IMR-90 (cell line): ENCODE data around the gene MUCL1. TPM values are rescaled to one million over a fixed set of nuclear protein-coding genes. Genes with fewer than 3 reads are reported as not detected.

Source experiments
- ATAC-seq: fragments of 200-7000 bp; cut with Tn5 transposase; 2 replicates; pipeline ENCODE4 v1.9.1; 2020; ENCODE audit warnings: low read depth, mild to moderate bottlenecking, moderate library complexity
- BruUV-seq: library from RNA; stranded (reverse); fragments of 400-500 nt; replicated peaks from 2 replicates; lab custom pipeline; 2021; lab: Mats Ljungman, UMichigan
- CTCF ChIA-PET: fragments of 300-600 bp; formaldehyde crosslinking; extraction: SDS; loops from one replicate; lab custom pipeline; 2021; ENCODE audit warnings: antibody characterized with exemption; lab: Yijun Ruan, JAX
- POLR2A ChIA-PET: fragments of 300-600 bp; sonication (Branson Sonifier 250); formaldehyde crosslinking; loops from one replicate; lab custom pipeline; 2022; ENCODE audit warnings: antibody characterized with exemption; ENCODE audit not compliant: unreplicated experiment; lab: Charles Lee
- DNase-seq: peaks from one replicate; pipeline ENCODE4 v3.0.0; 2013
- H2AFZ ChIP-seq: replicated peaks from 2 replicates; pipeline ENCODE3; 2013; ENCODE audit warnings: low read length, mild to moderate bottlenecking; ENCODE audit not compliant: poor library complexity
- H2AK5ac ChIP-seq: 2 replicates; pipeline ENCODE4 v1.6.1; 2013; ENCODE audit warnings: low read depth, low read length, inconsistent platforms
- H2AK9ac ChIP-seq: replicated peaks from 2 replicates; pipeline ENCODE3; 2013; ENCODE audit warnings: mild to moderate bottlenecking, low read depth, low read length, moderate library complexity; ENCODE audit not compliant: poor library complexity
- H2BK120ac ChIP-seq: 2 replicates; pipeline ENCODE4 v1.6.1; 2013; ENCODE audit warnings: low read depth, low read length, inconsistent platforms
- H2BK15ac ChIP-seq: 3 replicates; pipeline ENCODE4 v1.6.1; 2013; ENCODE audit warnings: low read depth, low read length, inconsistent platforms
- H2BK20ac ChIP-seq: 2 replicates; pipeline ENCODE4 v1.6.1; 2013; ENCODE audit warnings: low read depth, mild to moderate bottlenecking, inconsistent platforms, low read length, moderate library complexity
- H2BK5ac ChIP-seq: 2 replicates; pipeline ENCODE4 v1.6.1; 2013; ENCODE audit warnings: mild to moderate bottlenecking, low read depth, low read length, inconsistent platforms; ENCODE audit not compliant: poor library complexity, severe bottlenecking
- H3K14ac ChIP-seq: replicated peaks from 2 replicates; pipeline ENCODE4 v1.6.1; 2013; ENCODE audit warnings: low read depth, low read length, inconsistent platforms
- H3K18ac ChIP-seq: 2 replicates; pipeline ENCODE4 v1.6.1; 2013; ENCODE audit warnings: low read depth, low read length, control low read depth
- H3K23ac ChIP-seq: 2 replicates; pipeline ENCODE4 v1.6.1; 2013; ENCODE audit warnings: low read depth, low read length, inconsistent platforms
- H3K27ac ChIP-seq: 2 replicates; pipeline ENCODE4 v1.5.1; 2013; ENCODE audit warnings: mild to moderate bottlenecking, control low read depth, low read length; ENCODE audit not compliant: insufficient read depth
- H3K27me3 ChIP-seq: 2 replicates; pipeline ENCODE4 v1.6.1; 2013; ENCODE audit warnings: low read length; ENCODE audit not compliant: control insufficient read depth, insufficient read depth
- H3K36me3 ChIP-seq: 2 replicates; pipeline ENCODE4 v1.6.1; 2013; ENCODE audit warnings: low read length, mixed read lengths; ENCODE audit not compliant: control insufficient read depth, insufficient read depth
- H3K4ac ChIP-seq: 2 replicates; pipeline ENCODE4 v1.6.1; 2013; ENCODE audit warnings: low read depth, low read length, inconsistent platforms
- H3K4me1 ChIP-seq: 2 replicates; pipeline ENCODE4 v1.6.1; 2013; ENCODE audit warnings: low read length, mixed read lengths; ENCODE audit not compliant: control insufficient read depth, insufficient read depth
- H3K4me2 ChIP-seq: 2 replicates; pipeline ENCODE4 v1.6.1; 2013; ENCODE audit warnings: low read depth, mild to moderate bottlenecking, control low read depth, low read length, moderate library complexity
- H3K4me3 ChIP-seq: 2 replicates; pipeline ENCODE4 v1.5.1; 2013; ENCODE audit warnings: low read depth, mild to moderate bottlenecking, control low read depth, low read length, moderate library complexity; ENCODE audit not compliant: insufficient read depth
- H3K56ac ChIP-seq: 2 replicates; pipeline ENCODE4 v1.6.1; 2013; ENCODE audit warnings: low read length, inconsistent platforms; ENCODE audit not compliant: insufficient read depth; ENCODE audit errors: extremely low read depth
- H3K79me1 ChIP-seq, 2 experiments: 2 replicates each; pipeline ENCODE4 v1.6.1; 2013; ENCODE audit warnings: low read length in 2 of 2, inconsistent platforms in 1 of 2, low read depth in 1 of 2
- H3K9ac ChIP-seq: 2 replicates; pipeline ENCODE4 v1.6.1; 2013; ENCODE audit warnings: low read depth, low read length, control low read depth
- H3K9me1 ChIP-seq: 2 replicates; pipeline ENCODE4 v1.6.1; 2013; ENCODE audit warnings: low read length, inconsistent platforms; ENCODE audit not compliant: insufficient read depth
- H3K9me3 ChIP-seq: 2 replicates; pipeline ENCODE4 v1.6.1; 2013; ENCODE audit warnings: low read length; ENCODE audit not compliant: control insufficient read depth, insufficient read depth
- H4K20me1 ChIP-seq: 2 replicates; pipeline ENCODE4 v1.6.1; 2013; ENCODE audit warnings: low read length, inconsistent platforms; ENCODE audit not compliant: insufficient read depth
- H4K5ac ChIP-seq: 2 replicates; pipeline ENCODE4 v1.6.1; 2013; ENCODE audit warnings: mild to moderate bottlenecking, low read depth, low read length, control low read depth
- H4K8ac ChIP-seq, 2 experiments: 2 replicates each; pipeline ENCODE4 v1.6.1; 2013; ENCODE audit warnings: low read depth in 2 of 2, low read length in 2 of 2, control low read depth in 1 of 2, inconsistent platforms in 1 of 2
- H4K91ac ChIP-seq: 2 replicates; pipeline ENCODE4 v1.6.1; 2013; ENCODE audit warnings: low read depth, low read length, inconsistent platforms; ENCODE audit not compliant: insufficient read depth
- BHLHE40 ChIP-seq: fragments of 150-350 bp; IDR thresholded peaks from 2 replicates; pipeline ENCODE4 v1.6.1; 2016; ENCODE audit warnings: mild to moderate bottlenecking, low read depth, low read length
- CEBPB ChIP-seq: IDR thresholded peaks from 2 replicates; pipeline ENCODE4 v1.6.1; 2012; ENCODE audit warnings: low read depth, low read length, improper control_type of control experiment
- CHD1 ChIP-seq: IDR thresholded peaks from 2 replicates; pipeline ENCODE4 v1.6.1; 2012; ENCODE audit warnings: low read depth, low read length, improper control_type of control experiment
- FOS ChIP-seq: fragments of 150-350 bp; IDR thresholded peaks from 2 replicates; pipeline ENCODE4 v1.6.1; 2016; ENCODE audit warnings: low read depth, low read length
- MAFK ChIP-seq: IDR thresholded peaks from 2 replicates; pipeline ENCODE4 v1.6.1; 2012; ENCODE audit warnings: low read depth, low read length, improper control_type of control experiment
- MAZ ChIP-seq: IDR thresholded peaks from 2 replicates; pipeline ENCODE4 v1.6.1; 2012; ENCODE audit warnings: low read depth, mild to moderate bottlenecking, low read length, improper control_type of control experiment, moderate library complexity, borderline replicate concordance
- MXI1 ChIP-seq: IDR thresholded peaks from 2 replicates; pipeline ENCODE4 v1.6.1; 2012; ENCODE audit warnings: low read depth, mild to moderate bottlenecking, low read length, moderate library complexity, borderline replicate concordance
- NFE2L2 ChIP-seq: fragments of 150-350 bp; IDR thresholded peaks from 2 replicates; pipeline ENCODE4 v1.6.1; 2016; ENCODE audit warnings: low read depth, mild to moderate bottlenecking, low read length
- POLR2A ChIP-seq: IDR thresholded peaks from 2 replicates; pipeline ENCODE4 v1.6.1; 2012; ENCODE audit warnings: mild to moderate bottlenecking, low read depth, low read length
- RCOR1 ChIP-seq: IDR thresholded peaks from 2 replicates; pipeline ENCODE4 v1.6.1; 2012; ENCODE audit warnings: mild to moderate bottlenecking, low read length, improper control_type of control experiment; ENCODE audit not compliant: insufficient replicate concordance
- RFX5 ChIP-seq: IDR thresholded peaks from 2 replicates; pipeline ENCODE4 v1.8.0; 2012; ENCODE audit warnings: low read depth, mild to moderate bottlenecking, low read length, moderate library complexity
- WGBS, 2 experiments: methylation state at CpG; one replicate each; pipeline versions ENCODE4 v1.1.5 to v1.1.7; 2013; ENCODE audit warnings: missing lambda C conversion rate in 2 of 2; ENCODE audit not compliant: insufficient read length in 1 of 2; ENCODE audit errors: extremely low coverage in 2 of 2; 5-methylcytosine and 5-hydroxymethylcytosine counted together
- dilution Hi-C: fragments of 300-500 bp; cut with HindIII; formaldehyde crosslinking; loops from one replicate; pipeline ENCODE4 v1.14.3; 2018; ENCODE audit warnings: low sequenced_read_pairs; ENCODE audit not compliant: unreplicated experiment
- in situ Hi-C: fragments of 300-500 bp; cut with MboI; formaldehyde crosslinking; loops from 3 replicates; pipeline ENCODE4 v1.14.3; 2019; ENCODE audit warnings: low sequenced_read_pairs, inconsistent platforms, mixed read lengths
- intact Hi-C: fragments of 100-400 bp; cut with micrococcal nuclease; formaldehyde crosslinking; loops from 2 replicates; pipeline ENCODE4 v1.10.0; 2022
- polyA plus RNA-seq, 3 experiments: library from polyadenylated mRNA; depleted of rRNA; stranded (reverse); fragments of >200 nt; gene quantifications; 2 replicates each; pipeline ENCODE4 v1.2.3, GENCODE V29; 2012; ENCODE audit warnings: low replicate concordance in 1 of 3
- total RNA-seq: library from RNA; depleted of rRNA; stranded (reverse); fragments of >200 nt; gene quantifications from 2 replicates; pipeline ENCODE4 v1.2.3, GENCODE V29; 2012
- TF ChIP-seq, protein P1 (sequence below): fragments of 150-350 bp; IDR thresholded peaks from 2 replicates; pipeline ENCODE4 v1.6.1; 2017; ENCODE audit warnings: mild to moderate bottlenecking, antibody characterized with exemption, low read length, low read depth
- TF ChIP-seq, protein P2 (sequence below): conservative IDR thresholded peaks from 2 replicates; pipeline ENCODE4 v1.5.1; 2012; ENCODE audit warnings: mild to moderate bottlenecking, low read depth, low read length, improper control_type of control experiment

The MUCL1 gene
- total and polyA plus RNA-seq, 2 of the 4 experiments (the other 2 are of a cell fraction) = not detected

DNA sequence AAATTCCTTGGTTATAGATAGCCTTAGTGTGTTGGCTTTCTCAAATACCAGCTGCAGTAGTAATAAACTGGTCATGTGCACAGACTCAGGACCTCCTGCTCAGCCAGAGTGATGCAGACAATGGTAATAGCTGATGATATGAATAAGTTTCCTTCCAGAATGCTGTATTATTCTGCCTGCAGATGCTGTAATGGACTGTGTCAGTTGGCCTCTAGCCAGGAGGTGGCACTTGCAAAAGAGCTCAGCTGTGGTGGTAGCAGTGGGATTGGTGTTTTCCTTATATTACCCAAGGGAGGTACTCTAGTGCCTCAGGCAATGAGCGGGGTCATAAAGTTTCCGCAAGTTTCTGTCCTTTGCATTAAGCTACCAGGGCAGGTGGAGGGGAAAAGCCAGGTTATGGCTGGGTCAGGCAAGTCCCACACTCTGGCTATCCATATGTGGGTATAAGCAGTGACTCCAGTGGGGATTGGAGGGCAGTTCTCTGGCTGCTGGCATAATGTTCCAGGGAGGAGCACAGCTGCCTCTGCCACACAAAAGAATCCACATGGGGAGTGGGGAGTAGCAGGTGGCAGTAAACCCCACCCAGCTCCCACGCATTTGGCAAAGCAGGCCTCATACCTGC, 14.0 kb upstream of the MUCL1 start:
- Histone ChIP-seq H2BK5ac (no peak overlapping the region), H4K91ac (no peak overlapping the region), H2BK20ac (no peak overlapping the region), H3K4me3 (no peak overlapping the region), H2BK120ac (no peak overlapping the region), H3K56ac (no peak overlapping the region), H2AK9ac (no peak overlapping the region), H2AK5ac (no peak overlapping the region), H3K4me2 (no peak overlapping the region), H3K14ac (no peak overlapping the region), H3K18ac (no peak overlapping the region), H3K27ac (no peak overlapping the region), H2AFZ (no peak overlapping the region), H3K4ac (no peak overlapping the region), H3K23ac (no peak overlapping the region), H4K20me1 (no peaks in the 10 kb centered on the region), H3K9me1 (no peaks in the 10 kb centered on the region), H3K9me3 (no peaks in the 10 kb centered on the region), H3K79me1 (no peaks in the 10 kb centered on the region), H3K27me3 (no peaks in the 10 kb centered on the region), H3K9ac (no peak overlapping the region), H3K36me3 (no peaks in the 10 kb centered on the region), H4K5ac (no peak overlapping the region), H3K4me1 (no peaks in the 10 kb centered on the region), H2BK15ac (no peak overlapping the region), H4K8ac (no peak overlapping the region)
- whole genome bisulfite sequencing, 2 experiments = 83% methylated on average over 2 of the region's 3 CpGs; no CpG with 5 or more reads in 1 of the 2 experiments
- TF ChIP-seq MAZ (no peak), CHD1 (no peak), RFX5 (no peak), CEBPB (no peak), MXI1 (no peak), RCOR1 (no peak), BHLHE40 (no peak), POLR2A (no peak), FOS (no peak), NFE2L2 (no peak), MAFK (no peak)
- TF ChIP-seq, protein P1, sequence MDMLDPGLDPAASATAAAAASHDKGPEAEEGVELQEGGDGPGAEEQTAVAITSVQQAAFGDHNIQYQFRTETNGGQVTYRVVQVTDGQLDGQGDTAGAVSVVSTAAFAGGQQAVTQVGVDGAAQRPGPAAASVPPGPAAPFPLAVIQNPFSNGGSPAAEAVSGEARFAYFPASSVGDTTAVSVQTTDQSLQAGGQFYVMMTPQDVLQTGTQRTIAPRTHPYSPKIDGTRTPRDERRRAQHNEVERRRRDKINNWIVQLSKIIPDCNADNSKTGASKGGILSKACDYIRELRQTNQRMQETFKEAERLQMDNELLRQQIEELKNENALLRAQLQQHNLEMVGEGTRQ = no peak
- TF ChIP-seq, protein P2, sequence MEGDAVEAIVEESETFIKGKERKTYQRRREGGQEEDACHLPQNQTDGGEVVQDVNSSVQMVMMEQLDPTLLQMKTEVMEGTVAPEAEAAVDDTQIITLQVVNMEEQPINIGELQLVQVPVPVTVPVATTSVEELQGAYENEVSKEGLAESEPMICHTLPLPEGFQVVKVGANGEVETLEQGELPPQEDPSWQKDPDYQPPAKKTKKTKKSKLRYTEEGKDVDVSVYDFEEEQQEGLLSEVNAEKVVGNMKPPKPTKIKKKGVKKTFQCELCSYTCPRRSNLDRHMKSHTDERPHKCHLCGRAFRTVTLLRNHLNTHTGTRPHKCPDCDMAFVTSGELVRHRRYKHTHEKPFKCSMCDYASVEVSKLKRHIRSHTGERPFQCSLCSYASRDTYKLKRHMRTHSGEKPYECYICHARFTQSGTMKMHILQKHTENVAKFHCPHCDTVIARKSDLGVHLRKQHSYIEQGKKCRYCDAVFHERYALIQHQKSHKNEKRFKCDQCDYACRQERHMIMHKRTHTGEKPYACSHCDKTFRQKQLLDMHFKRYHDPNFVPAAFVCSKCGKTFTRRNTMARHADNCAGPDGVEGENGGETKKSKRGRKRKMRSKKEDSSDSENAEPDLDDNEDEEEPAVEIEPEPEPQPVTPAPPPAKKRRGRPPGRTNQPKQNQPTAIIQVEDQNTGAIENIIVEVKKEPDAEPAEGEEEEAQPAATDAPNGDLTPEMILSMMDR = no peak
- ChIA-PET CTCF (no interaction called here), POLR2A (no interaction called here)
- in situ Hi-C loops (no loop called here), dilution Hi-C loops (no loop called here), intact Hi-C loops (no loop called here)
- no peak for ATAC-seq
- DNase-seq = no peak
- no TSS peak for BruUV-seq
